ENCODE data around the gene CHTF18.

The CHTF18 gene

DNA sequence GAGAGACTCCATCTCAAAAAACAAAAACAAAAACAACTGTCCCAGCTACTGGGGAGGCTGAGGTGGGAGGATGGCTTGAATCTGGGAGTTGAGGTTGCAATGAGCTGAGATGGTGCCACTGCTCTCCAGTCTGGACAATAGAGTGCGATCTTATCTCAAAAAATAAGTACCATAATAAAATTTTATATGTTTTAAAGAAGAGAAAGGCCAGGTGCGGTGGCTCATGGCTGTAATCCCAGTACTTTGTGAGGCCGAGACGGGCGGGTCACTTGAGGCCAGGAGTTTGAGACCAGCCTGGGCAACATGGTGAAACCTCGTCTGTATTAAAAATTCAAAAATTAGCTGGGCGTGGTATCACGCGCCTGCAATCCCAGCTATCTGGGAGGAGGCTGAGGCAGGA is 11.6 kb upstream of the CHTF18 start:
- no peak for DNase-seq

DNA sequence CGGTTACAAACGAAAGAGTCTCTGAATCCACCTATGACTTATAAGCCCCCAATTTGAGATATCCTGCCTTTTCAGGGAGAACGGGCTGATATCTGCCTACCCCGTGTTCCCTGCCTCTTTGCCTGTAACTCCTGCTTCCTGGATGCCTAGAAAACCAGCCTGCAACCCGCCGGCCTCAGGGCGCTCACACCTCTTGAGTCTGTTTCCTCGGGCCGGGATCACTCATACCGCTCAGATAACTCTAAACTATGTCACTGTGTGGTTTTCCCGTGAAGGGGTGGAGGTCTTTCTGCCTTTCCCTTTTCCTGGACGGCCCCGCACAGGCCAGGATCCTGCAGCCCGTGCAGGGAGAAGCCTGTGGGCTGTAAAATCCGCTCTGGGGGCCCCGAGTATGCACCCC is 10.6 kb upstream of the CHTF18 start:
- DNase-seq: no peak

DNA sequence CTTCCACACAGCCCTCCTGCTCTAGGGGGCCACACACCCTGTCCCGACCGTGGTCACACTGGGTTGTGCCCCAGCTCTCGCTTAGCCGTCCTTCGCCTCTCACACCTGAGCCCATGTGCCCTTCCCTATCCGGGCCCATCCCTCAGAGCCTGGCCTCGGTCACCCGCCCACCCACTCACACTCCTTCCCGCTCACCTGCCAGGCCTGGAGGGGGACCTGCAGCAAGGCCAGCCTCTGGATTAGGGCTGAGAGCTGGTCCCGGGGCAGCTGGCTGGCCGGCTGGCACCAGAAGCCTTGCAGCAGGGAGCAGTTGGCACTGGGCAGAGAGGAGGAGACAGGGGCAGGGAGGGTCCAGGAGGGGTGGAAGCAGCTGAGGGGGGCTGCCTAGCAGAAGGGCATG is 10.0 kb upstream of the CHTF18 start:
- DNase-seq: no peak

DNA sequence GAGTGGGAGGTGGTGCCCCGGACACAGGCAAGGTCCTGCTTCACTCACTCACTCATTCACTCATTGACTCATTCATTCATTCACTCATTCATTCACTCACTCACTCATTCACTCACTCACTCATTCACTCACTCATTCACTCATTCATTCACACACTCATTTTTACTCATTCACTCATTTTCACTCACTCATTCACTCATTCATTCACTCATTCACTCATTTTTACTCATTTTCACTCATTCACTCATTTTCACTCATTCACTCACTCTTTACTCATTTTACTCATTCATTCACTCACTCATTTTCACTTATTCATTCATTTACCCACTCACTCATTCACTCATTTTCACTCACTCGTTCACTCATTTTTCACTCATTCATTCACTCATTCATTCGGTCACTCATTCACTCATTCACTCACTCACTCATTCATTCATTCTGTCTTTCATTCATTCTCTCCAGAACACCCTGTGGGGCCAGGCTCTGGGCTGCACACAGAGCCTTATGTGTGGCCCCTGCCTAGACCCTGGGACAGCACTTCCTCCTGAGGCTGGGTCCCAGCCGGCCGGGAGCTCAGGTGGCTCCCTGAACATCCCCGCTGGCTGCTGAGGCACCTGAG is 9.4 kb upstream of the CHTF18 start:
- no peak for DNase-seq

DNA sequence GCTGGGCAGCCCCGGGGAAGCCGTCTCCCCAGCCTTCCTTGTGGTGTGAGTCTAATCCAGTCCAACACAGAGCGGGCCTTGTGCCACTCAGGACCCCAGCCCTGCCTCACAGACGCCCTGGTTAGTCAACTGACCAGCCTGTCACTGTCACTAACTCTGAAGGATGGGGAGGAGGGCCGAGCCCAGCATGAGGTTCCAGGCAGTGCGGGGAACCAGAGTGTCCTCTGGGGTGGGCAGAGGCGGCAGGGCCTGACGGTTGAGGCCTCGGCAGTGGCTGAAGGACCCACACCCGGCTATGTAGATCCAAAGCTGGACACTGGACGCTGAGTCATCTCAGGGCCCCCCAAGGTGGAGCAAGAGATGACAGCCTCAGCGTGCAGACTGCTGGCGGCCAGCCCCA is 8.9 kb upstream of the CHTF18 start:
- DNase-seq: no peak

DNA sequence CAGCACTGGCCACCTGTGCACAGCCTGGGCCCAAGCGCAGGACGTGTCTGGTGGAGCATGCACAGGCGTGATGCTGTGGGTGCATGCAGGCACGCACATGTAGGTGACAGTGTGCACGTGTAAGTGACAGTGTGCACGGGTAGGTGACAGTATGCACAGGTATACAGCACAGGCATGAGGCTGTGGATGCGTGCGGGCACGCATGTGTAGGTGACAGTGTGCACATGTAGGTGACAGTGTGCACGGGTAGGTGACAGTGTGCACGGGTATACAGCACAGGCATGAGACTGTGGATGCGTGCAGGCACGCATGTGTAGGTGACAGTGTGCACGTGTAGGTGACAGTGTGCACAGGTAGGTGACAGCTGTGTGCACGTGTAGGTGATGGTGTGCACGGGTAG is 8.1 kb upstream of the CHTF18 start:
- DNase-seq: no peak

DNA sequence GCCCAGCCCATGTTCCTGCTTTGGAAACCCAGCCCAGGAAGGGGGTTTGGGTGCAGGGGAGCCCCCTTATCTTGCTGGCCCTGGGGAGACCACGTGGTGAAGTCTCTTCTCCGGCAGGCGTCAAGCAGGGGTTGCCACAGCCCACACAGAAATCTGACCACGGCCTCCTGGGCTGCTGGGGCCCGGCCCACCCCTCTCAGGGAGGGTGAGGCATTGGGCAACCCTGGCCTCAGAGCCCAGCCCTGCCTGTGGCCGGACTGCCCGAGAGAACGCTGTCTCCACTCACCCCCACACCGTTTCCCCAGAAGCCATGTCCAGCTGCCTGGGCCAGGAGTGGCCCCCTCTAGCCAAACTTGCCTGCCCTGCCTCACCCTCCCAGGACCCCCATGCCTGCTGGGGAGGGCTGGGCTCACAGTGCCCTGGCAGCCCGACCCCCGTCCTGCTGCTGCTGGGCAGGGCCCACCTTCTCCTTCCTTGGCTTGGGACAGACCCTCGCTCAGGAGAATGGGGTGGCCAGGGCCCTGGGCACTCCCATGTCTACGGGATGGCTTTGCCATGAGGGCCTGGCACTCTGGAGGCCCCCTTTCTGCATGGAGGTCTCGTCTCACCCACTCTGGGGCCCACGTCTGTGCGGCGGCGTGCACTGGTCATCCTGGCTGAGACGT is 6.9 kb upstream of the CHTF18 start:
- DNase-seq: no peak

DNA sequence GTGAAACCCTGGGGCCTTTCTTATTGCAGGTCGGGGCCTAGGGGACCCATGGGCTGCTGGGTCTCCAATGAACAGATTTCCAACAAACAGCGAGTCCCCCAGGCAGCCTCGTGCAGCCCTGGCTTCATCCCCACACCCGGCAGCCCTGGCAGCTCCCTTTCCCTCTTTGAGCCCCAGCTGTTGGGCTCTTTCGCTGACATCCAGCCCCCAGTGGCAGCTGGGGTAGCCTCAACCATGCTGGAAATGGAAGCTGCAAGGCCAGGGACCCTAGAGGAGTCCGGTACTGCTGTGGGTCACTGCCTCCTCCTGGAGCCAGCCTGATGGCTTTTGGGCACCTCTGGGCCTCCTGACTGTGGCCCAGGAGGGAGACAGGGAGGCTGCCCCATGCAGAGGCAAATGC is 6.2 kb upstream of the CHTF18 start:
- DNase-seq: no peak

DNA sequence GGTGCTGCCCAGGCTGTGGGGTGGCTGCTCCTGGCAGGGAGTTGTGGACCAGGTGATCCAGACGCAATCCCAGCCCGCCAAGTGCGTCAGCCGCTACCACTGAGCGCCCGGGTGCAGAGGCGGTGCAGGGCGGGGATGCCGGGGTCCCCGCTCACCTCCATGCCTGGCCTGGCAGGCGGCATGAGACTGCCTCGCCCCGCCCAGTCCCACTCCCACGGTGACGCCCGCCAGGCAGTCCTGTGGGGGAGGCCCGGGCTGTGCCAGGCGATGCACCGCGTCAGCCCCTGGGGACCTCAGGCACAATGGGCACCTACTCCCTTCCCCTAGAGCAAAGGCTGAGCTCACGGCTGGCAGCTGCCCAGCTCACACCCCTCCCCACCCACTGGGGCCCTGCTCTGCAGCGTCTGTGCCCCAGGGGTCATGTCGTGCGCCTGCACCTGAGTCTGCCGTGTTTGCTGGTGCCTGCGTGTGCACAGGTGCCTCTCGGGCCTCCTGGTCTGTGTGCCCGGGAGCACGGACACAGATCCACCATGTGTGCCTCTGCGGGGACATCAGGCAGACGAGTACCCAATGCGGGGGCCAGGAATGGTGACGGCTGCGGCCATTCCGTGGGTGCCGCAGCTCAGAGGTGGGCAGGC is 5.5 kb upstream of the CHTF18 start:
- no peak for DNase-seq

DNA sequence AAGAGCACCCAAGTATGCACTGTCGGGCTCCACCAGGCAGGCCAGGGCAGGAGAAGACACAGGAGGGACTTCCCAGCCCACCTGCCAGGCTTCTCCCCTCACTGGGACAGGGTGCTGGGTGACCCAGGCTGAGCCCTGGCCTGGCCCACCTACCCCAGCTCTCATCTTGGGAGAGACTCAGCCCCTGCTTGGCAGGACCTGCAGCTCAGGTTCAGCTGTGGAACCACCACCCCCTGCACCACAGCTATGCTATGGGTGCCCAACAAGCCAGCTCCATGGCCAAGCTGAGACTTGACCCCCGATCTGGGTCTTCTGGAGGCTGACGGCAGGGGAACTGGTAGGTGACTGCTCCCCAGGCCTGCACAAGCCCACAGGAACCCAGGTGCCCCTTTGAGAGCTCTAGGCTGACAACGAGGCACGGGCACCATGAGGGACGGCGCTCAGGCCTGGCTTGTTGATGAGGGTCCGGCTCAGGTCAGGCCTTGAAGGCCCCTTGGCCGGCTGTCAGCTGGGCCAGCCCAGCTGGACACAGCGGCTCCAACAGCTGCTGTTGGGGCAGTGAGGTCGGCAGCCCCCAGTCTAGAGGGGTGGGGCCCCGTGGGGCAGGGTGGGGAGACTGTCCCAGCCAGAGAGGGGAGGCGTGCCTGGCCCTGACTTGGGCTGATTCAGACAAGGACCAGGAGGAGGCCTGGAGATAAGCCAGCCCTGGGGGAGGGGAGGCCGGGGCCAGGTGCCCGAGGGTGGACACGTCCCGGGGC is 4.8 kb upstream of the CHTF18 start:
- no peak for DNase-seq

DNA sequence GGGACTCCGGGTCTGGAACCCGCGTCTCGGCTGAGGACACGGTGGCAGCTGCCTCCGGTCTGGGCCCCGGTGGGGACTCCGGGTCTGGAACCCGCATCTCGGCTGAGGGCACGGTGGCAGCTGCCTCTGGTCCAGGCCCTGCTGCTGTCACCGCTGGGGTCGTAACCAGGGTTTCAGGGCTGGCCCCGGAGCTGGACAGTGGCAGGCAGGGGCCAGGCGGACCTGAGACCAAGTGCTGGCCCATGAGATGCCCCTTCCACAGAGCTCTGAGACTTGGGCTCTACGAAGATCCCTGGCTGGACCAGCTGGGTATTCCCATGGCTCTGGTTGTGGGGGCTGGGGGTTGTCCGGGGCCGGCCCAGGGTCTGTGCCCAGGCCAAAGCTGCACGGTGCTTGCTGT is 4.0 kb upstream of the CHTF18 start:
- no peak for DNase-seq

DNA sequence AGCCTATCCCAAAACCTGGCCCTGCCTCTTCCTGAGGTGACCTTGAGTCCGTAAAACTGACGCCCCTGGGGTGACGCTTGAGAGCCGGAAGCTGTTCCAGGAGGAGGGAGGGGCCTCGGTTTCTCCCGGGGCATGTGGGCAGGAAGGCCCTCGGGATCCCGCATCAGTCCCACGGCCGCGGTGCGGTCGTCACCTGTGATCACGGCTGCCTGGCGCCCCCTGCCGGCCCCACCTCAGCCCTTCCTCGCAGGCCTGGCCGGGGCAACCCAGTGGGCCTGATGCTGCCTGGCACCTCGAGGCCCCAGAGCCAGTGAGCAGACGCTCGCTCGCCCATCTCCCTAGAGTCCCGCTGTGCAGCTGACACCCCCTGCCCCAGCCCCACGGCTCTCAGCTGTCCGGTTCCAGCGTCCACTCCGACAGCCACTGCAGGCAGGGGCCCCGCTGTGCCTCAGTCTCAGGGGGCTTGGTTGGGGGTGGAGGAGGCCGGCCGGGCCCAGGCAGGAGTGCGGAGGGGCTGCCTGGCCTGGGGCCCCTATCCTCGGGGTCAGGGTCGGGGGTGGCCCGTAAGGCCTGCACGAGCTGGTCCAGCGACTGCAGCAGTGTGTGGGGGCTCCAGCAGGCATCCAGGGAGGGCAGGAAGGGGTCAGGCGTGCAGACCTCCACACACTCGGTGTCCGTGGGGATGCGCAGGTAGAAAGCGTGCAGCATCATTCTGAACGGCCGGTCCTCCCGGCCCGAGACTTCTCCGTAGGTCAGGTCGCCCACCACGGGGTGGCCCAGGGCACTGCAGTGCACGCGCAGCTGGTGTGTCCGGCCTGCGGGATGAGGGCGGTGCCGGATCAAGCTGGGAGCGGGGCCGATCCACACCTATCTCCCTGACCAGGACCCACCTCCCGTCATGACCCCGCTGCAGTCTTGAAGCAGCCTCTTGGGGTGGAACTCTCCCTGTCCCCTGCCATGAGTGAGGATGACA is 2.6 kb upstream of the CHTF18 start:
- DNase-seq: peak; percentile 29 to 76 (median 62)

DNA sequence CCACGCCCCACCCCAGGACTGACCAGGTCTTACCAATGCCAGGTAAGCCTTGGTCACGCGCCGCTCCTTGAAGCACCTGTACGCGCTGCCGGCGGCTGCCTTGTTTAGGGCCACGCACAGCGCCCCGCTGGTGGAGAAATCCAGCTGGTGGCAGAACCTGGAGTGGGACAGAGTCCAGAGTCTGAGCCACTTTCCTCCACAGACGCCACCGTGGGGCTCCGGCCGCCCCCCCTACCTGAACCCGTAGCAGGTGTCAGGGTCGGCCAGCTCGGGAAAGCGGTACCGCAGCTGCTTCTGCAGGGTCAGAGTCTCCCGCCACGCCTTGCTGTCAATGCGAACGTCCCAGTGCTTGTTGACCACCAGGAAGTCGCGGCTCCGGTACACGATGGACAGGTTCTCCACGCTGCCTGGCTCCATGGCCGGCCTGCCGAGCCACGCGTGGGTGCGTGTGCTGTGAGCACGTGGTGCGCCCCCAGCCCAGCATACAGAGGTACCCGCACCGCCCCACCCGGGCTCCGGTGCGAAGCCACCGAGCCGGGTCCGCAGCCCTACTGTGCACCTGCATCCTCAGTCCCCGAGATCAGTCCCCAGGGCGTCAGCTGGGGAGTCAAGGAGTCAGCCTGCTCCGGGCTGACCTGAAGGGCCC is 976 bp upstream of the CHTF18 start:
- DNase-seq: no peak

DNA sequence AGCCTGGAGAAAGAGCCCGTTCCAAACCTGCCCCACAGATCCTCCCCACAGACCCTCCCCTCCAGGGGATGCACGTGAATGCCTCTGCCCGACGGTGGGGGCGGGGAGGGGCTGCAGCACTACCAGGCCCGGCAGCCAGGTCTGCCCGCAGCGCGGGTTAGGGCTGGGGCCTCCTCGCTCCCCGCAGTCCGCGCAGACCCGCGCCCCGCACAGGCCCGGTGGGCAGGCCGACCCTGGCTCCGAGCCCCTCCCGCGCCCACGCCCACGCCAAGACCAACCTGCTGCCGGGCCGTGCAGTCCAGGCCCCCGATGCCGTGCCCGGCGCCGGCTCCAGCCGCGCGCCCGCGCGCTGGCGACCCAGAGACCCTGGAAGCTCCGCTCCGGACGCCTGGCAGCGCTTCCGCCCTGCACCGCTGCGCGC is 432 bp upstream of the CHTF18 start, which contains the start of gene RPUSD1:
Gene RPUSD1 (minus strand): TSS at position 404 of the 421 bp plus-strand sequence. CDS start 644 bp downstream, outside the sequence.
- no peak for DNase-seq

DNA sequence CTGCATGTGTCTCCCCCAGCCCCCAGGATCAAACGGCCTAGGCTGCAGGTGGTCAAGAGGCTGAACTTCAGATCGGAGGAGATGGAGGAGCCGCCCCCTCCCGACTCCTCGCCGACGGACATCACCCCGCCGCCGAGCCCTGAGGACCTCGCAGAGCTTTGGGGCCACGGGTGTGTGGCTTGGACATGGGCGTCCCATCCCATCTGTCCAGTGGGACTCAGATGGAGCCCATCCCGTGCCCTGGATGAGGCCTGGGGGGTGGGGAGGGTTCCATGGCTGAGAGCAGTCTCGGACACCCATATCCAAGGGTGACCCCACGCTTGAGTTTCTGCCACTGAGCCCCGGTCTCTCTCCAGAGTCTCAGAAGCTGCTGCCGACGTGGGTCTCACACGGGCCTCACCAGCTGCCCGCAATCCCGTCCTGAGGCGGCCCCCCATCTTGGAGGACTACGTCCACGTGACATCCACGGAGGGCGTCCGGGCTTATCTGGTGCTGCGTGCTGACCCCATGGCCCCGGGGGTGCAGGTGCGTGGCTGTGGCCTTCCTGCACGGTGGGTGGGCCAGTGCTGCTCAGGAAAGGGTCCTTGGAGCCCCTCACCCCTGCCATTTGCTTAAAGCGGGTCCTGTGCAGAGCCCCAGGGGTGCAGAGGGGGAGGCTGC is 901 bp downstream of the CHTF18 start:
- DNase-seq: no peak

DNA sequence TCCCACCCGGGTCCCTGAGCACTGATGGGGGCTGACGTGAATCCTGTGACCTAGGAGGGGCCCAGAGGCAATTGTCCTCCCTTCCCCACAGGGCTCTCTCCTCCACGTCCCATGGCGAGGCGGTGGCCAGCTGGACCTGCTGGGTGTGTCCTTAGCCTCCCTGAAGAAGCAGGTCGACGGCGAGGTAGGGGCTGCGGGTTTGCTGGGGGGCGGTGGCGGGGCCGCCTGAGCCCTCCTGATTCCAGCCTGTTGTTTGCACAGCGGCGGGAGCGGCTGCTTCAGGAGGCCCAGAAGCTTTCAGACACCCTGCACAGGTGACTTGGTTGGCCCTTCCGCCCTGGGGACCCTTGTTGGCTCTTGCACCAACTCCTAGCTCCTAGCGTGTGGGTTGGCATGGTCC is 1.7 kb downstream of the CHTF18 start:
- no peak for DNase-seq

DNA sequence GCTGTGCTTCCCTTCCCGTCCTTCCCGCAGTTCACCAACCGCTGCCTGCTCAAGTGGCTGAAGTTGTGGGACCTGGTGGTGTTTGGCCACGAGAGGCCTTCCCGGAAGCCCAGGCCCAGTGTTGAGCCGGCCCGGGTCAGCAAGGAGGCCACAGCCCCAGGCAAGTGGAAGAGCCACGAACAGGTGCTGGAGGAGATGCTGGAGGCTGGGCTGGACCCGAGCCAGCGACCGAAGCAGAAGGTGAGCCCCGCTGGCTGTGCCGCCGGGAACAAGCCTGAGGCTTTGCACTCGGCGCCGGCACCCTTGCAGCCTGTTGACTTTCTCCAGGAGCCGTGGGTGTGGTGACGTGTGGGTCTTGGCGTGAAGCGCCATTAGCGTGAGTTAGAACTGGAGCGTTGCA is 2.7 kb downstream of the CHTF18 start:
- no peak for DNase-seq

DNA sequence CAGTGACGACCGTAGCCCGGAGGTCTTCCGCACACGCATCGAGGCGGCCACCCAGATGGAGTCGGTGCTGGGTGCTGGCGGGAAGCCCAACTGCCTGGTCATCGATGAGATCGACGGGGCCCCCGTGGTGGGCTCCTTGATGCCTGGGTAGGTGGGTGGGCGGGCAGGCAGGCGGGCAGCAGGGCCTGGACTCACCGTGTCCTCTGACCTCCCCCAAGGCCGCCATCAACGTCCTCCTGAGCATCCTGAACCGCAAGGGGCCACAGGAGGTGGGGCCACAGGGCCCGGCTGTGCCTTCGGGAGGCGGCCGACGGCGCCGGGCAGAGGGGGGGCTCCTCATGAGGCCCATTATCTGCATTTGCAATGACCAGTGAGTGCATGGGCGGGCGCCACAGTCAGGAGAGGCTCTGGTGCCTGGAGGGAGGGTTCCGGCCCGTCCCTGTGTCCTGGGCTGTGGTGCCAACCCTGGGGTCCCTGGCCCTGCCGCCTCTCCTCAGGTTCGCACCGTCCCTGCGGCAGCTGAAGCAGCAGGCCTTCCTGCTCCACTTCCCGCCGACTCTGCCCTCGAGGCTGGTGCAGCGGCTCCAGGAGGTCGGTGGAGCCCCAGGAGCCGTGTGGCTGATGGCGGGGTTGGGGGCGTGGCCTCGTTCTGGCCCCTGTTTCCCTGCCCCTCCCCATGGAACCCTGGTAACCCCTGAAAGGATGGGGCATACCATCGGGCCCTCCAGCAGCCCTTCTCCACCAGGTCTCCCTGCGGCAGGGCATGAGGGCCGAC is 4.0 kb downstream of the CHTF18 start:
- DNase-seq: no peak

DNA sequence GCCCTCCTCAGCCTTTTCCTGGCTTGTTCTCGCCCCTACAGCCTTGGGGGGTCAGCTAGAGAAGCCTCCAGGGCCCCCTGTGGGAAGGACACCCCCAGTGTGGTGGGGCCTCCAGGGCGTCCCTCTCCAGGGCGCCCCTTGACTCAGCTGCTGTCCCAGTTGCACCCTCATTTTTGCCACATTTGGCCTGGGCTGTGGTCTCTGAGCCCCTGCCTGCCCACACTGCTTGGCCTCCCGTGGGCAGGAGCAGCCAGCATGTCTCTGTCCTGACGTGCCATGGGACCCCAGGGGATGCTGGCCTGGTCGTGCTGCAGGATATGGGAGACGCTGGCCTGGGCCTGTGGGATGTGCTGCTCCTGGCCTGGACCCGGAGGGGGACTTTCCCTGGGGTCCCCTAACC is 5.0 kb downstream of the CHTF18 start:
- DNase-seq: no peak

DNA sequence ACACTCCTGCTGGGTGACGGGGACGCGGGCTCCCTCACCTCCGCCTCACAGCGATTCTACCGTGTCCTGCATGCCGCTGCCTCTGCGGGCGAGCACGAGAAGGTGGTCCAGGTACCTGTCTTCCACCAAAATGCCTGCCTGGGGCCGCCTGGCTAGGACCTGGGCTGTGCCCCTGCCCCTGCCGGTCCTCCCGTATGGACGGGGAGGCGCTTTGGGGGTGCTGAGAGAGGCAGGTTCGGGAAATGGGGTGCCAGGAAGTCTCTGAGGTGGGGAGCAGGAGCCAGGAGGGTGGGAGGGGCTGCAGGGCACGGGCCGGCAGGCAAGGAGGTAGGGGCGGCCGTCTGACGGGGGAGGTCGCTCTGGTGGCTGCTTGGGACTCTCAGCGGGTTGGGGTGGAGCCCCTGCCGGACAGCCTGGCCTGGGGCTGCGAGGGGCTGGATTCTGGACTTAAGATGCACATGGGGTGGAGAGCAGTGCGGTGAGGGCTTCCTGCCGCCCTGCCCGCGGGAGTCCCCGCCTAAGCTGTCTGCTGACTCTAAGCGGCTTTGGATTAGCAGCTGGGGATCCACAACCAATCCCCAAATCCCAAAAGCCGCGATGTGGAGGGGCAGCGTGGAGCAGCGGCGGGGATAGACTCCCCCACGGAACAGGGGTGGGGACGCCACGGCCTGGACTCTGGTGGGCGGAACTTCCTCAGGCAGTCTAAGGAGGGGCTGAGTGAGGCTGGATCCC is 5.8 kb downstream of the CHTF18 start:
- no peak for DNase-seq

Data from stimulated activated naive CD4-positive, alpha-beta T cell (primary cell).